ENCODE results near the gene TMEM235. TPM values are rescaled to one million over a fixed set of nuclear protein-coding genes. Genes with fewer than 3 reads are reported as not detected.

TMEM235 gene
- total and polyA plus RNA-seq, 2 donors (not counting 3 experiments of a cell fraction or from before 2014, with no cell fraction given), result 0.04 to 0.38 TPM

DNA sequence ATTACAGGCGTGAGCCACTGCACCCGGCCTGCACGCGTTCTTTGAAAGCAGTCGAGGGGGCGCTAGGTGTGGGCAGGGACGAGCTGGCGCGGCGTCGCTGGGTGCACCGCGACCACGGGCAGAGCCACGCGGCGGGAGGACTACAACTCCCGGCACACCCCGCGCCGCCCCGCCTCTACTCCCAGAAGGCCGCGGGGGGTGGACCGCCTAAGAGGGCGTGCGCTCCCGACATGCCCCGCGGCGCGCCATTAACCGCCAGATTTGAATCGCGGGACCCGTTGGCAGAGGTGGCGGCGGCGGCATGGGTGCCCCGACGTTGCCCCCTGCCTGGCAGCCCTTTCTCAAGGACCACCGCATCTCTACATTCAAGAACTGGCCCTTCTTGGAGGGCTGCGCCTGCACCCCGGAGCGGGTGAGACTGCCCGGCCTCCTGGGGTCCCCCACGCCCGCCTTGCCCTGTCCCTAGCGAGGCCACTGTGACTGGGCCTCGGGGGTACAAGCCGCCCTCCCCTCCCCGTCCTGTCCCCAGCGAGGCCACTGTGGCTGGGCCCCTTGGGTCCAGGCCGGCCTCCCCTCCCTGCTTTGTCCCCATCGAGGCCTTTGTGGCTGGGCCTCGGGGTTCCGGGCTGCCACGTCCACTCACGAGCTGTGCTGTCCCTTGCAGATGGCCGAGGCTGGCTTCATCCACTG, 17.3 kb upstream of the TMEM235 start, which contains the start of gene BIRC5:
TSS of gene BIRC5 (plus strand) at position 238 of the 690 bp plus-strand sequence. CDS start at position 302, 64 bp downstream.
- BruUV-seq (replicated peaks), result TSS peak; percentile 72
- POLR2A ChIA-PET, result no interaction called here

More for the DNA sequence above, 17.3 kb upstream of the TMEM235 start, which contains the start of gene BIRC5:
- dilution Hi-C loops (cut with MboI; ENCODE audit: extremely low pct_ligation_motif_present, low sequenced_read_pairs), result no loop called here
- DNase-seq (ENCODE audit: low read depth, low spot score), result peak; percentile 63
- peak; percentile 75 for FAIRE-seq
- H3K4me1 ChIP-seq (ENCODE audit: control insufficient read depth, extremely low read depth, insufficient read depth, low read length), result peaks cover 15% of the 10 kb centered on the region
- H3K9me3 ChIP-seq (replicated peaks; ENCODE audit: control insufficient read depth, insufficient read depth, low read length), result no peaks in the 10 kb centered on the region
- H3K36me3 ChIP-seq (ENCODE audit: control insufficient read depth in 2 of 2, extremely low read depth in 1 of 2, insufficient read depth in 2 of 2, low read length in 2 of 2), result no peaks in the 10 kb centered on the region
- H3K79me2 ChIP-seq (ENCODE audit: control insufficient read depth, insufficient read depth, low read length), result peaks cover 33% of the 10 kb centered on the region
- H3K27me3 ChIP-seq (ENCODE audit: control insufficient read depth in 2 of 2, insufficient read depth in 2 of 2, low read length in 2 of 2), result no peaks in the 10 kb centered on the region
- H2AFZ ChIP-seq (ENCODE audit: low read depth, low read length), result peak within 1 kb of the TSS; percentile 87
- peak within 1 kb of the TSS; percentile 55 to 93 (median 80) for H3K4me3 ChIP-seq (replicated peaks in 1 of 3; ENCODE audit: insufficient read depth in 1 of 3, low read depth in 1 of 3, low read length in 3 of 3)
- peak within 1 kb of the TSS; percentile 54 for H3K9ac ChIP-seq (replicated peaks; ENCODE audit: extremely low read depth, insufficient read depth, low read length)
- peak within 1 kb of the TSS; percentile 96 for H3K4me2 ChIP-seq (ENCODE audit: insufficient read depth, low read length)
- TF ChIP-seq, protein P1, sequence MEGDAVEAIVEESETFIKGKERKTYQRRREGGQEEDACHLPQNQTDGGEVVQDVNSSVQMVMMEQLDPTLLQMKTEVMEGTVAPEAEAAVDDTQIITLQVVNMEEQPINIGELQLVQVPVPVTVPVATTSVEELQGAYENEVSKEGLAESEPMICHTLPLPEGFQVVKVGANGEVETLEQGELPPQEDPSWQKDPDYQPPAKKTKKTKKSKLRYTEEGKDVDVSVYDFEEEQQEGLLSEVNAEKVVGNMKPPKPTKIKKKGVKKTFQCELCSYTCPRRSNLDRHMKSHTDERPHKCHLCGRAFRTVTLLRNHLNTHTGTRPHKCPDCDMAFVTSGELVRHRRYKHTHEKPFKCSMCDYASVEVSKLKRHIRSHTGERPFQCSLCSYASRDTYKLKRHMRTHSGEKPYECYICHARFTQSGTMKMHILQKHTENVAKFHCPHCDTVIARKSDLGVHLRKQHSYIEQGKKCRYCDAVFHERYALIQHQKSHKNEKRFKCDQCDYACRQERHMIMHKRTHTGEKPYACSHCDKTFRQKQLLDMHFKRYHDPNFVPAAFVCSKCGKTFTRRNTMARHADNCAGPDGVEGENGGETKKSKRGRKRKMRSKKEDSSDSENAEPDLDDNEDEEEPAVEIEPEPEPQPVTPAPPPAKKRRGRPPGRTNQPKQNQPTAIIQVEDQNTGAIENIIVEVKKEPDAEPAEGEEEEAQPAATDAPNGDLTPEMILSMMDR (IDR thresholded peaks at IDR 0.05; ENCODE audit: extremely low read depth in 1 of 2, insufficient read depth in 1 of 2, low read depth in 1 of 2, low read length in 2 of 2), result no peak
- TF ChIP-seq, protein P2, sequence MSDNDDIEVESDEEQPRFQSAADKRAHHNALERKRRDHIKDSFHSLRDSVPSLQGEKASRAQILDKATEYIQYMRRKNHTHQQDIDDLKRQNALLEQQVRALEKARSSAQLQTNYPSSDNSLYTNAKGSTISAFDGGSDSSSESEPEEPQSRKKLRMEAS (IDR thresholded peaks at IDR 0.05; ENCODE audit: insufficient read depth, insufficient read length), result peak; percentile 79
- TF ChIP-seq MYC (IDR thresholded peaks at IDR 0.05; ENCODE audit: low read depth, low read length) (no peak), JUN (IDR thresholded peaks at IDR 0.05; ENCODE audit: borderline replicate concordance, insufficient read depth, insufficient read length, low read depth) (no peak), GATA2 (IDR thresholded peaks at IDR 0.05; ENCODE audit: insufficient read depth, insufficient read length, low read depth, low read length) (no peak), POLR2AphosphoS5 (IDR thresholded peaks at IDR 0.05; ENCODE audit: insufficient read depth, low read depth, low read length) (peak; percentile 89), FOS (IDR thresholded peaks at IDR 0.05; ENCODE audit: borderline replicate concordance, insufficient read depth, low read length) (no peak), EZH2 (IDR thresholded peaks at IDR 0.05; ENCODE audit: borderline replicate concordance, low read depth, low read length, severe bottlenecking) (no peak), POLR2A (IDR thresholded peaks at IDR 0.05; ENCODE audit: low read depth, low read length) (peak; percentile 31)
- H3K27ac ChIP-seq (ENCODE audit: insufficient read depth, low read depth, low read length), result peak within 1 kb of the TSS; percentile 33
- CTCF ChIA-PET, result interaction anchor here (1.2 to 1.7 kb wide), 2 partner anchors 37 to 86 kb away, joined by 4 to 5 read pairs; no protein-coding TSS in a partner anchor
- no peaks in the 10 kb centered on the region for H3K9me1 ChIP-seq (replicated peaks; ENCODE audit: control insufficient read depth, extremely low read depth, insufficient read depth, low read length)
- H4K20me1 ChIP-seq (replicated peaks; ENCODE audit: control insufficient read depth, extremely low read depth, insufficient read depth, low read length), result no peaks in the 10 kb centered on the region
- intact Hi-C loops (cut with micrococcal nuclease), result loop anchor here (1.0 kb wide), 1 partner anchor 27 kb away; the partner anchor contains the start of genes AFMID and TK1
